ENCODE data around the gene ARMH1.

The ARMH1 gene

DNA sequence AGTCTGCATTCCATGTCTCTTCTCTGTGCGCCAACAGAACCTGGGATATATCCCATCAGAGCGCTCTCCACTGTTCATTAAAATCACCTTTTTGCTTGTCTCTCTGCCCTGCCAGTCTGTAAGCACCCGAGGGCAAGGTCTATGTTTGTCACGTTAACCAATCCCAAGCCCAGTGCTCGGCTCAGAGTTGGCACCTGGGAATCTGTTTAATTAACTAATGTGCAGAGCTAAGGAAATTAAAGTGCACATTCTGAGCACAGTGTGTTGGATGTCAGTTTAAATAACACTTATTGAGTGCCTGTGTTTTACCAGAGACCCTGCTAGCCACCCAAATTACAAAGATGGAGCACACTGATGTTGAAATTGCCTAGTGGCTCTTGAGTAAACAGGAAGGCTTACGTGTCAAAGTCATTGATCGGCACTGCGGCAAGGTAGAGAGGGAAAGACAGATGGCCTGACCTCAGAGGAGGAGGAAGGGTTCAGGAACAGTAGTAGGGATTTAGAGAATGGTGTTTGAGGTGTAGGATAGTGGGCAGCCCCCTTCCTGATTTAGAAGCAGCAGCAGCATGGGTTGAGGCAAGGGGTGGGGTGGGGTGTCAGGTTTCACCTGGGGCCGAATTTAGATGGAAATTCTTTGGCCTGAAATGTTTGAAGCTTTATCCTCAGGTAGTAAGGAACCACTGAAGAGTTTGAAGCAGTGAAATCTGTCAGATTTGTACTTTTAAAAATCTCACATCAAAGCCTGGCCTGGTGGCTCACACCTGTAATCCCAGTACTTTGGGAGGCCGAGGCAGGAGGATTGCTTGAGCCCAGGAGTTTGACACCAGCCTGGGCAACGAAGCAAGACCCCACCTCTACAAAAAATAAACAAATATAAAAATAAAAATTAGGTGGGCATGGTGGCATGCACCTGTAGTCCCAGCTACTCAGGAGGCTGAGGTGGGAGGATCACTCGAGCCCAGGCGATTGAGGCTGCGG, 7.7 kb downstream of the ARMH1 start:
- no peak for TF ChIP-seq CREB1 (IDR thresholded peaks at IDR 0.05; ENCODE audit: low read depth)
- TF ChIP-seq NFIC (IDR thresholded peaks at IDR 0.05), result no peak

DNA sequence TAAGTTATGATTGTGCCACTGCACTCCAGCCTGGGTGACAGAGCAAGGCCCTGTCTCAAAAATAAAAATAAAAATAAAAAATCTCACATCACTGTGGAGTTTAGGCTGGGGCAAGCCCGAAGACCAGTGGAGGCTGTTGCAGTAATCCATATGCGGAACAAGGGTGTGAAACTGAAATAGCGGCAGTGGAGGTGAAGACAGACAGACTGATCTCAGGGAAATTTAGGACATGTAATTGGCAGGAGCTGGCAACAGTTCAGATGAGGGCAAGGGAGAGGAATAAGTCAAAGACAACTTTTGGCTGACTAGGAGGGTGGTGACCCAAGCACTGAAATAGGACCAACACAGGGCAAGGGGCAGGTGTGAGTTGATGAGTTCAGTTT, 8.4 kb downstream of the ARMH1 start:
- TF ChIP-seq, protein P1, sequence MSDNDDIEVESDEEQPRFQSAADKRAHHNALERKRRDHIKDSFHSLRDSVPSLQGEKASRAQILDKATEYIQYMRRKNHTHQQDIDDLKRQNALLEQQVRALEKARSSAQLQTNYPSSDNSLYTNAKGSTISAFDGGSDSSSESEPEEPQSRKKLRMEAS (IDR thresholded peaks at IDR 0.05), result no peak
- no peak for TF ChIP-seq CEBPB (IDR thresholded peaks at IDR 0.05)
- TF ChIP-seq, protein P2, sequence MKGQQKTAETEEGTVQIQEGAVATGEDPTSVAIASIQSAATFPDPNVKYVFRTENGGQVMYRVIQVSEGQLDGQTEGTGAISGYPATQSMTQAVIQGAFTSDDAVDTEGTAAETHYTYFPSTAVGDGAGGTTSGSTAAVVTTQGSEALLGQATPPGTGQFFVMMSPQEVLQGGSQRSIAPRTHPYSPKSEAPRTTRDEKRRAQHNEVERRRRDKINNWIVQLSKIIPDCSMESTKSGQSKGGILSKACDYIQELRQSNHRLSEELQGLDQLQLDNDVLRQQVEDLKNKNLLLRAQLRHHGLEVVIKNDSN (IDR thresholded peaks at IDR 0.05), result no peak
- TF ChIP-seq ZBTB7A (IDR thresholded peaks at IDR 0.05; ENCODE audit: low read depth), result no peak
- TF ChIP-seq CREB1 (IDR thresholded peaks at IDR 0.05; ENCODE audit: low read depth), result no peak
- no peak for TF ChIP-seq YY1 (IDR thresholded peaks at IDR 0.05; ENCODE audit: low read depth)
- TF ChIP-seq TCF12 (IDR thresholded peaks at IDR 0.05; ENCODE audit: low read depth), result no peak
- TF ChIP-seq FOXM1 (IDR thresholded peaks at IDR 0.05; ENCODE audit: borderline replicate concordance, low read depth), result no peak
- no peak for TF ChIP-seq RAD21 (IDR thresholded peaks at IDR 0.05; ENCODE audit: low read depth)
- no peak for TF ChIP-seq TEAD4 (IDR thresholded peaks at IDR 0.05)
- TF ChIP-seq, protein P3, sequence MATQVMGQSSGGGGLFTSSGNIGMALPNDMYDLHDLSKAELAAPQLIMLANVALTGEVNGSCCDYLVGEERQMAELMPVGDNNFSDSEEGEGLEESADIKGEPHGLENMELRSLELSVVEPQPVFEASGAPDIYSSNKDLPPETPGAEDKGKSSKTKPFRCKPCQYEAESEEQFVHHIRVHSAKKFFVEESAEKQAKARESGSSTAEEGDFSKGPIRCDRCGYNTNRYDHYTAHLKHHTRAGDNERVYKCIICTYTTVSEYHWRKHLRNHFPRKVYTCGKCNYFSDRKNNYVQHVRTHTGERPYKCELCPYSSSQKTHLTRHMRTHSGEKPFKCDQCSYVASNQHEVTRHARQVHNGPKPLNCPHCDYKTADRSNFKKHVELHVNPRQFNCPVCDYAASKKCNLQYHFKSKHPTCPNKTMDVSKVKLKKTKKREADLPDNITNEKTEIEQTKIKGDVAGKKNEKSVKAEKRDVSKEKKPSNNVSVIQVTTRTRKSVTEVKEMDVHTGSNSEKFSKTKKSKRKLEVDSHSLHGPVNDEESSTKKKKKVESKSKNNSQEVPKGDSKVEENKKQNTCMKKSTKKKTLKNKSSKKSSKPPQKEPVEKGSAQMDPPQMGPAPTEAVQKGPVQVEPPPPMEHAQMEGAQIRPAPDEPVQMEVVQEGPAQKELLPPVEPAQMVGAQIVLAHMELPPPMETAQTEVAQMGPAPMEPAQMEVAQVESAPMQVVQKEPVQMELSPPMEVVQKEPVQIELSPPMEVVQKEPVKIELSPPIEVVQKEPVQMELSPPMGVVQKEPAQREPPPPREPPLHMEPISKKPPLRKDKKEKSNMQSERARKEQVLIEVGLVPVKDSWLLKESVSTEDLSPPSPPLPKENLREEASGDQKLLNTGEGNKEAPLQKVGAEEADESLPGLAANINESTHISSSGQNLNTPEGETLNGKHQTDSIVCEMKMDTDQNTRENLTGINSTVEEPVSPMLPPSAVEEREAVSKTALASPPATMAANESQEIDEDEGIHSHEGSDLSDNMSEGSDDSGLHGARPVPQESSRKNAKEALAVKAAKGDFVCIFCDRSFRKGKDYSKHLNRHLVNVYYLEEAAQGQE (IDR thresholded peaks at IDR 0.05; ENCODE audit: low read depth), result no peak
- no peak for TF ChIP-seq NFIC (IDR thresholded peaks at IDR 0.05)
- no peak for TF ChIP-seq EGR1 (IDR thresholded peaks at IDR 0.05)
- TF ChIP-seq TAF1 (IDR thresholded peaks at IDR 0.05; ENCODE audit: low read depth), result no peak
- no peak for TF ChIP-seq EP300 (IDR thresholded peaks at IDR 0.05; ENCODE audit: borderline replicate concordance)

DNA sequence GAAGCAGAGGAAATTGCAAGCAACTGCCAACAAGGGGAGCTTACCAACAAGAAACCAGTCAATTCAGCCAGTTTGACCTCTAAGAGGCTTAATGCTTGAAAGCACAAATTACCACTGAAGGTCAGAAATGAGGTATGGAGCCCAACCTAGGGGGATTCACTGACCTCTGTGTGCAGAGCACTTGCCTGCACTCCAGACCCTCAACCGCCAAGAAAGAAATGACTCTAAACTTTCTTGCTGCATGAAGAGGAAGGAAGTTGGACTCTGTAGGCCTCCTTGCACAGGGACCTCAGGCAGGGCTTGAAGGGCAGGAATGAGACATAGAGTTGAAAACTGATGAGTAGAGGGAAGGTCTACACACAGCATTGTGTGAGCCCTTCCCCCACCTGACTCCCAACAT, 10.0 kb downstream of the ARMH1 start:
- TF ChIP-seq TCF12 (IDR thresholded peaks at IDR 0.05; ENCODE audit: low read depth) (no peak), EP300 (IDR thresholded peaks at IDR 0.05; ENCODE audit: borderline replicate concordance) (no peak), TEAD4 (IDR thresholded peaks at IDR 0.05) (no peak), TAF1 (IDR thresholded peaks at IDR 0.05; ENCODE audit: low read depth) (no peak), CREB1 (IDR thresholded peaks at IDR 0.05; ENCODE audit: low read depth) (no peak), YY1 (IDR thresholded peaks at IDR 0.05; ENCODE audit: low read depth) (no peak)
- TF ChIP-seq, protein P2 (IDR thresholded peaks at IDR 0.05), result no peak
- TF ChIP-seq, protein P1 (IDR thresholded peaks at IDR 0.05), result no peak

DNA sequence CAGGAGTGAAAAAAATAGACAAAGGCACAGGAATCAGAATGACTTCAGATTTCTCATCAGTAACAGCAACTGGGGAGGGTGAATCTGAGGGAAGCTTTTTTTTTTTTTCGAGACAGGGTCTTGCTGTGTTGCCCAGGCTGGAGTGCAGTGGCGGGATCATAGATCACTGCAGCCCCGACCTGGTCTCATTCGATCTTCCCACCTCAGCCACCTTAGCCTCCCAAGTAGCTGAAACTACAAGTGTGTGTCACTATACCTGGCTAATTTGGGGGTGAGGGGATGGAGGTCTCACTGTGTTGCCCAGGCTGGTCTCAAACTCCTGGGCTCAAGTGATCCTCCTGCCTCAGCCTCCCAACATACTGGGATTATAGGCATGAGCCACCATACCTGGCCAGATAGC, 10.7 kb downstream of the ARMH1 start:
- no peak for TF ChIP-seq CREB1 (IDR thresholded peaks at IDR 0.05; ENCODE audit: low read depth)
- TF ChIP-seq EGR1 (IDR thresholded peaks at IDR 0.05), result no peak
- TF ChIP-seq CEBPB (IDR thresholded peaks at IDR 0.05), result no peak
- TF ChIP-seq EP300 (IDR thresholded peaks at IDR 0.05; ENCODE audit: borderline replicate concordance), result no peak
- TF ChIP-seq TEAD4 (IDR thresholded peaks at IDR 0.05), result no peak
- TF ChIP-seq, protein P3 (IDR thresholded peaks at IDR 0.05; ENCODE audit: low read depth), result no peak
- TF ChIP-seq, protein P2 (IDR thresholded peaks at IDR 0.05), result no peak
- TF ChIP-seq TAF1 (IDR thresholded peaks at IDR 0.05; ENCODE audit: low read depth), result no peak
- no peak for TF ChIP-seq ZBTB7A (IDR thresholded peaks at IDR 0.05; ENCODE audit: low read depth)
- TF ChIP-seq FOXM1 (IDR thresholded peaks at IDR 0.05; ENCODE audit: borderline replicate concordance, low read depth), result no peak
- no peak for TF ChIP-seq RAD21 (IDR thresholded peaks at IDR 0.05; ENCODE audit: low read depth)
- TF ChIP-seq YY1 (IDR thresholded peaks at IDR 0.05; ENCODE audit: low read depth), result no peak
- TF ChIP-seq, protein P1 (IDR thresholded peaks at IDR 0.05), result no peak
- TF ChIP-seq NFIC (IDR thresholded peaks at IDR 0.05), result no peak

DNA sequence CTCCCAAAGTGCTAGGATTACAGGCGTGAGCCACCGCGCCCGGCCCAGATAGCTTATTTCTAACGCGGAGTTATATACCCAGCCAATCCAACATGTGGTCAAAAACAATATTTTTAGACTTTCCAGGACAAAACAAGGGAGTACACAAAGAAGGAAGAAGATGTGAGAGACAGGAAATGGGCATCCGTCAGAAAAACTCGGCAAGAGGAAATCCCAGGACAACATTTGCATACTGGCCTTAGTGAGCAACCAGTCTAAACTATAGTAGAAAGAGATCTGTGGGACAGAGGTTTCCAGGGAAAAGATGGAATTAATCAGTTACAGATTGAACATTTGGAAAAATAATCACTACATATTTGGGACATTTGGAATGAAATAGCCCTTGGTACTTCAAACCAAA, 11.4 kb downstream of the ARMH1 start:
- TF ChIP-seq RAD21 (IDR thresholded peaks at IDR 0.05; ENCODE audit: low read depth) (no peak), TAF1 (IDR thresholded peaks at IDR 0.05; ENCODE audit: low read depth) (no peak), CREB1 (IDR thresholded peaks at IDR 0.05; ENCODE audit: low read depth) (no peak), TEAD4 (IDR thresholded peaks at IDR 0.05) (no peak), TCF12 (IDR thresholded peaks at IDR 0.05; ENCODE audit: low read depth) (no peak), YY1 (IDR thresholded peaks at IDR 0.05; ENCODE audit: low read depth) (no peak), FOXM1 (IDR thresholded peaks at IDR 0.05; ENCODE audit: borderline replicate concordance, low read depth) (no peak), EP300 (IDR thresholded peaks at IDR 0.05; ENCODE audit: borderline replicate concordance) (no peak), EGR1 (IDR thresholded peaks at IDR 0.05) (no peak), CEBPB (IDR thresholded peaks at IDR 0.05) (no peak), ZBTB7A (IDR thresholded peaks at IDR 0.05; ENCODE audit: low read depth) (no peak), NFIC (IDR thresholded peaks at IDR 0.05) (no peak)
- TF ChIP-seq, protein P1 (IDR thresholded peaks at IDR 0.05), result no peak
- TF ChIP-seq, protein P3 (IDR thresholded peaks at IDR 0.05; ENCODE audit: low read depth), result no peak
- TF ChIP-seq, protein P2 (IDR thresholded peaks at IDR 0.05), result no peak
